ENCODE results near the gene EHHADH.

EHHADH gene

DNA sequence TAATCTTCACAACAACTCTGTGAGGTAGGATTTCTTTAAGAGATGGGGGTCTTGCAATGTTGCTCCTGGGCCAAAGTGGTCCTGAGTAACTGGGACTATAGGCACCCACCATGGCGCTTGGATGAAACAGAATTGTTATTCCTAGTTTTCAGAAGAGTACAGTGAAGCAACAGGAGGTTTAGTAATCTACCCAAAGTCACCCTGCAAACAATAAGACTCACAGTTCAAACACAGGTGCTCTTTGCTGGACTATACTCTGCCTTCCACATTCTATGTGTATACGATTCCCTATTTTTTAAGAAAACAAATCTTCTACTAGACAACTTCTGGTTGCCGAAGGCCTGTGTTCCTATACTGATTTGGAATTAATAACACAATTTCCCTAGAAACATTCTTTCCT, 109.1 kb downstream of the EHHADH start:
- DNase-seq (ENCODE audit: low read depth) = no peak

All from HS-5 (cell line).